T-helper 2 cell treated with Interferon-gamma antibody and Interleukin-4, amounts not matched to agents 100 ng/mL and 5 ng/mL, for 36 hours (primary cell): ENCODE results near the gene CEP250. TPM values are rescaled to one million over a fixed set of nuclear protein-coding genes. Genes with fewer than 3 reads are reported as not detected.

Experiments used
- intact Hi-C: fragments of 100-400 bp; cut with micrococcal nuclease; formaldehyde crosslinking; loops from one replicate; pipeline ENCODE4 v1.15.1; 2023
- total RNA-seq: library from RNA; stranded (reverse); gene quantifications from 2 replicates; pipeline ENCODE4 v1.2.3, GENCODE V29; 2022

The CEP250 gene
- 56.8 and 58.2 TPM in 2 replicates for total RNA-seq

- intact Hi-C loops = loop anchor here (2.0 to 10.0 kb wide), 4 partner anchors 37 to 1010 kb away; partner anchors contain the start of genes NFS1 and ROMO1
These were observed at the start of gene CEP250 for GRCh38 chr20:35454881-35455609. TSS of gene CEP250 (plus strand) at chr20:35455598. CDS start at chr20:35462368, 6,770 bp downstream.

- intact Hi-C loops = no loop called here
These were observed 49.6 kb upstream of the CEP250 start for GRCh38 chr20:35405775-35406174.

GRCh38 chr20:35408270-35408669 lies 47.1 kb upstream of the CEP250 start:
- intact Hi-C loops = no loop called here

GRCh38 chr20:35409542-35409941 lies 45.9 kb upstream of the CEP250 start:
- intact Hi-C loops = no loop called here

GRCh38 chr20:35410613-35411012 lies 44.8 kb upstream of the CEP250 start:
- intact Hi-C loops = loop anchor here (5.0 kb wide), 1 partner anchor 133 kb away; the partner anchor contains the start of gene MMP24OS

GRCh38 chr20:35421322-35421721 lies 34.1 kb upstream of the CEP250 start:
- intact Hi-C loops = no loop called here

- intact Hi-C loops = no loop called here
These were observed 23.6 kb upstream of the CEP250 start for GRCh38 chr20:35431621-35432429.

GRCh38 chr20:35432430-35432735 lies 23.0 kb upstream of the CEP250 start:
- intact Hi-C loops = no loop called here

- intact Hi-C loops = no loop called here
These were observed 22.1 kb upstream of the CEP250 start for GRCh38 chr20:35433337-35433736.

GRCh38 chr20:35434085-35435005 lies 21.1 kb upstream of the CEP250 start:
- intact Hi-C loops = no loop called here

- intact Hi-C loops = no loop called here
These were observed 19.2 kb upstream of the CEP250 start for GRCh38 chr20:35436177-35436573.

- intact Hi-C loops = no loop called here
These were observed 17.8 kb upstream of the CEP250 start for GRCh38 chr20:35437599-35437998.

GRCh38 chr20:35443003-35443402 lies 12.4 kb upstream of the CEP250 start:
- intact Hi-C loops = no loop called here

- intact Hi-C loops = no loop called here
These were observed 11.2 kb upstream of the CEP250 start for GRCh38 chr20:35444226-35444625.

GRCh38 chr20:35446356-35447078 lies 8.9 kb upstream of the CEP250 start:
- intact Hi-C loops = loop anchor here (1.0 to 5.0 kb wide), 3 partner anchors 142 to 614 kb away; no protein-coding TSS in a partner anchor

- intact Hi-C loops = loop anchor here (1.0 to 5.0 kb wide), 3 partner anchors 143 to 615 kb away; no protein-coding TSS in a partner anchor
These were observed 8.2 kb upstream of the CEP250 start for GRCh38 chr20:35447082-35447789.

GRCh38 chr20:35448788-35449373 lies 6.5 kb upstream of the CEP250 start:
- intact Hi-C loops = loop anchor here (5.0 kb wide), 1 partner anchor 617 kb away; no protein-coding TSS in a partner anchor

GRCh38 chr20:35449855-35450254 lies 5.5 kb upstream of the CEP250 start:
- intact Hi-C loops = loop anchor here (5.0 to 10.0 kb wide), 2 partner anchors 618 to 1015 kb away; no protein-coding TSS in a partner anchor

- intact Hi-C loops = loop anchor here (10.0 kb wide), 1 partner anchor 1014 kb away; no protein-coding TSS in a partner anchor
These were observed 4.1 kb upstream of the CEP250 start for GRCh38 chr20:35451295-35451694.
